SJSA1 (cell line): Measurements from ENCODE around the gene GRIFIN. TPM values are rescaled to one million over a fixed set of nuclear protein-coding genes. Genes with fewer than 3 reads are reported as not detected.

ENCODE experiments used
- DNase-seq, 2 experiments: peaks; one replicate each; pipeline ENCODE4 v3.0.0-alpha.2; 2015 to 2020; ENCODE audit warnings: low spot score in 2 of 2, low read depth in 1 of 2
- H3K27ac ChIP-seq: fragments of 250-450 bp; sonication (Bioruptor Pico); 2 replicates; pipeline ENCODE4 v1.5.1; 2020; ENCODE audit warnings: mild to moderate bottlenecking, moderate library complexity
- H3K27me3 ChIP-seq: fragments of 250-450 bp; sonication (Bioruptor Pico); replicated peaks from 2 replicates; pipeline ENCODE4 v1.5.1; 2020; ENCODE audit warnings: mild to moderate bottlenecking, moderate library complexity
- H3K36me3 ChIP-seq: fragments of 250-450 bp; sonication (Bioruptor Pico); 2 replicates; pipeline ENCODE4 v1.5.1; 2020; ENCODE audit warnings: mild to moderate bottlenecking
- H3K4me1 ChIP-seq: fragments of 250-450 bp; sonication (Bioruptor Pico); replicated peaks from 2 replicates; pipeline ENCODE4 v1.6.1; 2021; ENCODE audit warnings: mild to moderate bottlenecking
- H3K4me3 ChIP-seq: fragments of 250-450 bp; sonication (Bioruptor Pico); 2 replicates; pipeline ENCODE4 v1.5.1; 2020; ENCODE audit warnings: mild to moderate bottlenecking
- H3K9me3 ChIP-seq: fragments of 250-450 bp; sonication (Bioruptor Pico); replicated peaks from 2 replicates; pipeline ENCODE4 v1.5.1; 2020; ENCODE audit warnings: mild to moderate bottlenecking
- total RNA-seq: library from RNA; depleted of rRNA; stranded (reverse); fragments of >200 nt; shearing (Covaris generic); gene quantifications from 2 replicates; pipeline ENCODE4 v1.2.3, GENCODE V29; 2014; rRNA removed

The GRIFIN gene, protein sequence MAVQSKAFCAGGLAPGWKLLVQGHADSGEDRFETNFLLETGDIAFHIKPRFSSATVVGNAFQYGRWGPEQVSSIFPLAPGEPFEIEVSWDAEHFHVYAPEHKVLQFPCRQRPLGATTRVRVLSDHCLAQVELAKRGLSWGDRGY
- total RNA-seq, result not detected in 2 replicates

DNA sequence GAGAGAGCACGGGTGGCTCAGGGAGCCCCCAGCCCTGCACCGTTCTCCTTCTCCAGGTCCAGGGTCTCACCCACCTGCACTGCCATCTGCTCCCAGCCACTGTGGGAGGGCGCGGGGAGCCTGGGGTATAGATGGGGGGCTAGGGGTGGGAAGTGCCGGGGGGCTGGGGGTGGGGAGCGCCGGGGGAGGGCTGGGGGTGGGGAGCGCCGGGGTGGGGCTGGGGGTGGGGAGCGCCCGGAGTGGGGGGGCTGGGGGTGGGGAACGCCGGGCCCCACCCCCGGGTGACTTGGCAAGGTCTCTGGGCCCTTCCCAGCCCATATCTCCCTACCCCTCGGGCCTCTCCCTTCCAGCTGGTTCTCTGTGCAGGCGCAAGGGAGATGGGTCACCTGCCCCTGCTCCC lies at the start of gene GRIFIN:
Gene GRIFIN, minus strand, starts transcription at position 101 of the 400 bp plus-strand sequence. Its CDS starts 15 bp downstream, at position 86.
- no peaks in the 10 kb centered on the region for H3K36me3 ChIP-seq
- DNase-seq, result no peak
- H3K27me3 ChIP-seq, result peaks cover 2% of the 10 kb centered on the region; the same call in 1 of the 2 replicates
- peaks cover 8% of the 10 kb centered on the region for H3K4me1 ChIP-seq
- peaks cover 3% of the 10 kb centered on the region; the same call in 1 of the 2 replicates for H3K9me3 ChIP-seq
- no peak within 1 kb of the TSS for H3K4me3 ChIP-seq
- no peak within 1 kb of the TSS for H3K27ac ChIP-seq

DNA sequence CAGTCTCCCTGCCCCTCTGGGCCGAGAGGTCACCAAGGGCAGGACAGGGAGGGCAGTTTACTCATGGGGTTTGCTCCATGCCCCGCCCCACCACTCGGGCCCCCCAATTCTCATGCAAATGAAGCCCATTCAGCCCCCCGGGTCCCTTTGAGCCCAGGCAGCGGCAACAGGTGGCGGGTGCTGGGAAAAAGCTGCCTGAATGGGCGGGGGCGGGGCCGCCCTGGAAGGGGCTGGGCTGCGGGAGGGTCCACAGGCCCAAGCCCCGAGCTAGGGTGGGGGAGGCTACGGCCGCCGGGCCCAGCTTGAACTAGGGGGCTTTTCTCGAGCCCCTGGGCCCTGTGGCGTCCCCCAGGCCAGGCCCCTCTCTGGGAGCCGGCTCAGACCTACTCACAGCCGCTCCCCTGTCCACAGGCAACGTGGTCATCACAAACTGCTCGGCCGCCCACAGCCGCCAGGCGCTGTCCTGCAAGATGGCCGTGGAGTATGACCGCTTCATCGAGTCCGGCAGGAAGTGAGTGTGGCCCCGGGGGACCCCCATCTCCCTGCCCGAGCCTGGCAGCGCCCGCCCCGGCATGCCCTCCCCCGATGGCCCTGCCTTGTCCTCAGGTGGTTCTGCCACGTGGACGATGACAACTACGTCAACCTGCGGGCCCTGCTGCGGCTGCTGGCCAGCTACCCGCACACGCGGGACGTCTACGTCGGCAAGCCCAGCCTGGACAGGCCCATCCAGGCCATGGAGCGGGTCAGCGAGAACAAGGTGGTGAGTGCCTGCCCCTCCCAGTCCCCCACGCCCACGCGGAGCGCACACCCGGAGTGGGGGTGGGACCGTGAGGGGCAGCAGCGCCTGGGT lies 48.8 kb upstream of the GRIFIN start:
- H3K4me3 ChIP-seq, result no peak overlapping the region
- H3K4me1 ChIP-seq, result peaks cover 69% of the 10 kb centered on the region
- H3K27me3 ChIP-seq, result no peaks in the 10 kb centered on the region
- no peaks in the 10 kb centered on the region for H3K36me3 ChIP-seq
- DNase-seq, result no peak
- no peak overlapping the region for H3K27ac ChIP-seq
- H3K9me3 ChIP-seq, result no peaks in the 10 kb centered on the region

DNA sequence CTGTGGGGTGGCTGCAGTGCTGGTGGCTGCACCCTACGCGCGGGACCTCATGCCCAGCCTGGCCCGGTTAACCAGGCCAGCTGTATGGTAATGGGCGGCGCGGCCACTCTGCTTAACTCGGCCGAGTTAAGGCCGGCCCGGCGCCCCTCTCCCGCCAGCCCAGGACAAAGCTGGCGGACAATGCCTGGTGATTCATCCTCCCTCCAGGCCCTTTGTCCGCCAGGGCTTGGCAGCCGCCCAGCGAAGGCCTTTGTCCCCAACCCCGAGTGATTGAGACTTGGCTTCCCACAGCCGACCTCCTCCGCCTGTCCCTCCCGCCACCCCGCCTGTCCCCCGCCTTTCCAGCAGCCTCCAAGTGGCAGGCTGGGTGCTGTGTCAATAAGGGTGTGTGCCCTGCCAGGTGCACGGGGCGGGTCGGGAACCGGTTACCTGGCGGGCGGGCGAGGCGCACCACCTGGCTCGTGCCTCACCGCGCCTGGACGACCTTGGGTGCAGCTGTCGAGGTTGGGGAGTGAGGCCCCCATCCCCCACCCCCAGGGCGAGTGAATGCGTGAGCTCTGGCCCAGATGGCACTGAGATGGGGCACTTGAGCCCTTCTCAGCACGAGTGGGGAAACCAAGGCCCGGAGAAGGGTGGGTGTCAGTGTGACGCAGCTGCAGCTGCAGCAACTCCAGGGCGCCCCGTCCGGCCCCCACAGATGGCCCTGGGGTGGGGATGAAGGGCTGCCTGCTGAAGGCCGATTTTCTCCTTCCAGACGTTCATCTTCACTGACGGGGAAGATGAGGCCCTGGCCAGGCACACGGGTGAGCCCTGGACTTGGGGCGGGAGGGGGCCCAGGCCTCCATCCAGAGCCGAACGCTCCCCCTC lies 48.0 kb upstream of the GRIFIN start:
- Histone ChIP-seq H3K36me3 (no peaks in the 10 kb centered on the region), H3K27me3 (no peaks in the 10 kb centered on the region), H3K9me3 (no peaks in the 10 kb centered on the region), H3K27ac (no peak overlapping the region), H3K4me3 (no peak overlapping the region), H3K4me1 (peaks cover 64% of the 10 kb centered on the region)
- peak; percentile 76 to 88 for DNase-seq

DNA sequence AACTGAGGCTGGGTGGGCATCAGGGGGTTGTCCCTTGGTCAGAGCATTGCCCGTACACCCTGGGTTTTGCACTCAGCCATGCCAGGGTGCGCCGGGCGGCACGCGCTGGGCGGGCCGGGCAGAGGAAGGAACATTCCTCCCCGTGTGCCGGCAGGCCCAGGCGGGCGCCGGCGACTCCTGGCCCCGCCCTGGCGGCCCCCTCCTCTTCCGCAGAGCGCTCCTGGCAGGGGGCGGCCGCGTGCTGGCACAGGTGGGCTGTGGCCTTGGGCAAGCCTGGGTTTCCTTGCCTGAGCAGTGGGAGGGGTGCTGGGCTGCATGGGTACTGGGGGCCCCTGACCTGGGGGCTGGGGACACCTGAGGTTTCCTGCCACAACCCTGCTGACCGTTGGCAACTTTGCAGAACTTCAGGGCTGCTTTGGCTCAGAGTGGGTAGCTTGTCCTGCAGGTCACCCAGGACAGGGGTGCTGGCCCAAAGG lies 47.3 kb upstream of the GRIFIN start:
- Histone ChIP-seq H3K4me1 (peaks cover 61% of the 10 kb centered on the region), H3K36me3 (no peaks in the 10 kb centered on the region), H3K9me3 (no peaks in the 10 kb centered on the region), H3K27me3 (no peaks in the 10 kb centered on the region), H3K27ac (no peak overlapping the region), H3K4me3 (no peak overlapping the region)
- no peak for DNase-seq

DNA sequence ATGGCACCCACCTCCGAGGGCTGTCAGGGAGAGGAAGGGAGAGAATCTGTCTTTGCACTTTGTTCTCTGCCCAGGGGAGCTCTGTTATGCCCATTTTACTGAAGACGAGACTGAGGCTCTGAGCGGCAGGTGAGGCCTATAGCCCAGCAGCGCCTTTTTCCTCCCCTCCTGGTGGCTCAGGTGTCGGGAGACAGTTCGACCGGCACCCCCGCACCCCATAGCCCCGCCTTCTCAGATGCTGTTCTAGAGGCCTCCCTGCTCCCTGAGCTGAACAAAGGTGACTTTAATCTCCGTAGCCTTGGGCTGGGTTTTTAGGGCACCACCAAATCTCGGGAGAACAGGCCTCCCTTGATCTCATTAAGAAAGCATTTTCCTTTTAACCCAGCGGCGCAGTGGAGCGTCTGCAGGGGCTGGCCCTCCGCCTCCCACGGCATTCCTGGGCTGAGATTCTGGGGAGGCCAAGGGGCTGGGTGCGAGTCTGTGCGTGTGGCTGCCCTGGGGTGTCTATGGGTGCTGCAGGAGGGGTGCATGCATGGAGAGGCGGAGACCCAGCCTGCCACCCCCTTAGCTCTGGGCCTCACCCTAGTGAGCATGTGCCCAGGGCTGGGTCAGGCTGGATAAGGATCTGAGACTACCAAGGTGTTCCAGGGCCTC lies 46.7 kb upstream of the GRIFIN start:
- Histone ChIP-seq H3K36me3 (no peaks in the 10 kb centered on the region), H3K9me3 (no peaks in the 10 kb centered on the region), H3K4me1 (peaks cover 61% of the 10 kb centered on the region), H3K27me3 (no peaks in the 10 kb centered on the region), H3K27ac (no peak overlapping the region), H3K4me3 (no peak overlapping the region)
- DNase-seq, result no peak

DNA sequence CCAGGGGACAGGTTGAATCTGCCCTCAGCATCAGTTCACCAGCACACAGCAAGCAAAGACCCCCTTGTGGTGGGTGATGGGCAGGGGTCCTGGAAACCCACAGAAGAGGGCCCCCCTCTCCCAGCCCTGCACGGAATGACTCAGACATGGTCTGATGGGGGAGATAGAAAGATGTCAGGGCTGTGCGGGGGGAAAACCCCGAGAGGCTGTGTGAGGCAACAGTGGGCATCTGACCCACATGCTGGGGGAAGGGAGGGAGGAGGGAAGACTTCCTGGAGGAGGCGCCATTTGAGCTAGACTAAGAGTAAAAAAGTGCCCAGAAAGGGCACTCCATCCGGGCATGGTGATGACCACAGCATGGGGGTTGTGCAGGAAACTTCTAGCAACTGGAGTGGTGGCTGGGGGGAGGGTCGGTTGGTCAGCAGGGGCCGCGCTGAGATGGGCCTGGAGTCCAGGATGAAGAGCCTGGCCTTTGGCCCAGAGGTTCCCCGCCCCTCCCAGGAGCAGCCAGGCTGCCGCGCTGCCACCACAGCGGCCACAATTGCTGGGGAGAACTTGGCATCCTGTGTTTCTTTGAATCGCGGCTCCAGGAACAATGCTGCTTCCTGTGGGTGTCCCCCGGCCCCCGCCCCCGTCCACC lies 45.9 kb upstream of the GRIFIN start:
- H3K27me3 ChIP-seq, result no peaks in the 10 kb centered on the region
- H3K27ac ChIP-seq, result no peak overlapping the region
- H3K36me3 ChIP-seq, result no peaks in the 10 kb centered on the region
- peaks cover 61% of the 10 kb centered on the region for H3K4me1 ChIP-seq
- no peaks in the 10 kb centered on the region for H3K9me3 ChIP-seq
- H3K4me3 ChIP-seq, result no peak overlapping the region
- DNase-seq, result no peak

DNA sequence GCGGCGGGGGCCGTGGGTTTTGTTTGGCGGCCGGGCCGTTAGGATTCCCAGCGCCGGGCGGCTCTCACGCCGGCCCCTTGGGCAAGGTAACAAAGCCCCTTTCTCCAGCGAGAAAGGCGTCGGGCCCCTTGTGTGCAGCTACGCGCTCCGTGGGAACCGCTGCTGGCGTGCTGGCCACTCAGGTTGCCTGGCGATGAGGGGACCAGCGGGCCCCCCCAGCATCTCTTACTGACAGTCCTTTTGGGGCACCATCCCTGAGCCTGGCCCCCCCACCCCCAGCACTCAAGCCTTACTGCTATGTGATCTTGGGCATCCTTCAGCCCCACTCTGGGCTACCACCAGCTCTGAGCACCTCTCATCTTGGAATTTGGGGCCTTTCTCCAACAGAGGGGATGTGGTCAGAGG lies 45.1 kb upstream of the GRIFIN start:
- no peak overlapping the region for H3K4me3 ChIP-seq
- peaks cover 69% of the 10 kb centered on the region for H3K4me1 ChIP-seq
- no peaks in the 10 kb centered on the region for H3K9me3 ChIP-seq
- H3K27me3 ChIP-seq, result no peaks in the 10 kb centered on the region
- H3K27ac ChIP-seq, result no peak overlapping the region
- no peak for DNase-seq
- no peaks in the 10 kb centered on the region for H3K36me3 ChIP-seq

DNA sequence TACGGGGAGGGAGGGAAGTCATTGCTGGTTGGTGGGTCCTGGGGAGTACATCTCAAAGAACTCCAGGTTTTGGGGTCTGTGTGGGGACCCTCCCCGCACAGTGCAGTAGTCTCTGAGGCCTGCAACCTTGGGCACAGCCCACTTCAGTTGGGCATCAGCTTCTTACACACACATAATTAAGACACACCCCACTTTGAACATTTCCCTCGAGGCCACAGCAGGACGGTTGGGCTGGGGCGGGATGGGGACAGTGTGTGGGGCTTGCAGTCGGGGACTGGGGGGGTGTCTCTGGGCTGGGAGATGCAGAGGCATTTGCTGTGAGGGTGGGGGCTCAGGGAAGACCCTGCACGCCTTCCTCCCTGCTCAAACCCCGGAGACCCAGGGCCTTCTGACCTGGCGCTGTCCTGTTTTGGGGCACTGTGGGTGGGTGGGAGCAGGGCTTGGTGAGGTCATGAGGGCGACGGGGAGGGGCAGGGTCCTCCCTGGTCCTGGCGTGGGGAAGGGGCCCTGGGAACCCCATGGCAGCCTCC lies 44.6 kb upstream of the GRIFIN start:
- H3K4me1 ChIP-seq, result peaks cover 74% of the 10 kb centered on the region
- H3K36me3 ChIP-seq, result no peaks in the 10 kb centered on the region
- no peaks in the 10 kb centered on the region for H3K9me3 ChIP-seq
- H3K27ac ChIP-seq, result no peak overlapping the region
- no peaks in the 10 kb centered on the region for H3K27me3 ChIP-seq
- no peak overlapping the region for H3K4me3 ChIP-seq
- DNase-seq, result no peak

DNA sequence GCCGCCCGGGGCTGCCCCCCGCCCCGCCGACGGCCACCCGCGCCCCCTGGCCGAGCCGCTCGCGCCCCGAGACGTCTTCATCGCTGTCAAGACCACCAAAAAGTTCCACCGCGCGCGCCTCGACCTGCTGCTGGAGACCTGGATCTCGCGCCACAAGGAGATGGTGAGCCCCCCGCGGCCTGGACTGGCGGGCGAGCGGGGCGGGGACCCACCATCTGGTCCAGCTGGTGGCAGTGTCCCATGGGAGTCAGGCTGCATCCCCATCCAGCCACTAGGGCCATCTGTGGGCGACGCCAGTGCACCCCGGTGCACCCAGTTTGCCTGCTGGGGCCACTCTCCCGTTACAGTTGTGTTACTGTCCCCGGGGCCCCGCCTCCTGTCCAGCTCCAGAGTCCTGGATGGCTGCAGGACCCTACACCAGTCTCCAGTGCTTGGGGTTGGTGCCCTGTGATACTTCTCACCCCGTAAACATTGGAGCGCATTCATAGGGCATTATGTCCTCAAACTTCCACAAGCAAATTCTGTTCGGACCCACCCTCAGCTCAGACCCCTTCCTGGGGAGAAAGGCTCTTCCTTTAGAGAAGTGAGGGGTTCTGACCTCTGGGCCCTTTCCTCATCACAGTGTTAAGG lies 44.0 kb upstream of the GRIFIN start:
- no peaks in the 10 kb centered on the region for H3K36me3 ChIP-seq
- H3K27ac ChIP-seq, result no peak overlapping the region
- peaks cover 76% of the 10 kb centered on the region for H3K4me1 ChIP-seq
- no peaks in the 10 kb centered on the region for H3K9me3 ChIP-seq
- peak overlapping the region; percentile 35 for H3K4me3 ChIP-seq
- DNase-seq, result no peak
- H3K27me3 ChIP-seq, result no peaks in the 10 kb centered on the region

DNA sequence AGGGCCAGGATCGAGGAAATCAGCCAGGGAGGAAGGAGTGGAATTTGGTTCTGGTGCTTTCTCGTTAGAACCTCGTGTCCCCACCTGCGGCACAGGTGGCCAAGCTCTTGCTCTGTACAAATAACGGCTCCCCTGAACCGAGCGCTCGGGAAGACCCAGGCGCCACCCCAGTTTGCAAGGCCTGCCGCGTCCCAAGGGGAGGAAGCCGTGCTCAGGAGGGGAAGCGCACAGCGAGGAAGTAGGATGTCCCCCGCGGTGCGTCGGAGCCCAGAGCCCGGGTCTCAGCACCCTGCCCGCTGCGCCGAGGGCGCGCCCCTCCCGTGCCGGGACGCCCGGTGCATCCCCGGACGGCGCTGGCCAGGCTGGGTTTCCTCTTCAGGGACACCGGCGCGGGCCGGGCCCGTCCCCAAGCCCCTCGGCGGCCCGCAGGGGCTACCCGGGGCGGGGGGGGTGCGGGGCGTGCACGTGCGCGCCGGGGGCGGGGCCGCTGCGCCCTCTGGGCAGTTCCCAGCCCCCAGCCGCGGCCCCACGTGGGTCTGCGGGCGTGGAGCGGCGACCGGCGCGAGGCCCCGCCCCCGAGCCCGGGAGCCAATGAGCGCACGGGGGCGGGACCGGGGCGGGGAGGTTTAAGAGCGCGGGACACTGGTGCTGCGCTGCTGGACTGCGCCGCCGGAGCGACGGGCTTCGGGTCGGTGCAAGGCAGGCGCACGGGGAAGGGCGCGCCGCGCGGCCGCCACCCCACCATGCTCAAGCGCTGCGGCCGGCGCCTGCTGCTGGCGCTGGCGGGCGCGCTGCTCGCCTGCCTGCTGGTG lies 43.1 kb upstream of the GRIFIN start, which contains the start of gene LFNG:
Gene LFNG, plus strand, starts transcription at position 656 of the 812 bp plus-strand sequence. Its CDS starts 88 bp downstream, at position 744.
- Histone ChIP-seq H3K4me3 (peak within 1 kb of the TSS; percentile 35), H3K36me3 (no peaks in the 10 kb centered on the region), H3K27me3 (no peaks in the 10 kb centered on the region), H3K4me1 (peaks cover 72% of the 10 kb centered on the region), H3K27ac (no peak within 1 kb of the TSS), H3K9me3 (no peaks in the 10 kb centered on the region)
- DNase-seq, result peak; percentile 74 to 83

DNA sequence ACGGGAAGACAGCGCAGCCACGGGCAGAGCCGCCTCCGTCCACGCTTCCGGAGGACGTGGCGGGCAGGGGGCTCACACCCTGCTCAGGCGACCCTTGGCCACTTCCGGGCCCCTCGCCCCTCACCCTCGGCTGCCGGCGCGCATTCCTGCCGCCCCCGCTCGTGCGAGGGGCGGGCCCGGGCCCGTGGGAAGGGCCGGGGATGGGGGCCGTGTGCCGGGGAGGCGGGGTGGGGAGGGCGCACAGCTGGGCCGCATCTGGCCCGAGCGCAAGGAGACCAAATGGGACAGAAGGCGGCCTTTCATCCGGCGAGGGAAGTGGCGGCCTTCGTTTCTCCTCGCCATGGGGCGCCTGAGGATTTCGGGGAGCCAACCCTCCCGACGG lies 42.5 kb upstream of the GRIFIN start:
- no peaks in the 10 kb centered on the region for H3K36me3 ChIP-seq
- no peaks in the 10 kb centered on the region for H3K27me3 ChIP-seq
- no peak overlapping the region for H3K4me3 ChIP-seq
- H3K27ac ChIP-seq, result no peak overlapping the region
- peaks cover 66% of the 10 kb centered on the region for H3K4me1 ChIP-seq
- H3K9me3 ChIP-seq, result no peaks in the 10 kb centered on the region
- DNase-seq, result no peak
